ENCODE measurements around the gene FTSJ3. TPM values are rescaled to one million over a fixed set of nuclear protein-coding genes. Genes with fewer than 3 reads are reported as not detected.
A peak's percentile ranks its signal among the peaks of the same experiment; 100 is the strongest.

The FTSJ3 gene
- total RNA-seq, 1 experiment from 2014 or later, result 80.3 TPM

DNA sequence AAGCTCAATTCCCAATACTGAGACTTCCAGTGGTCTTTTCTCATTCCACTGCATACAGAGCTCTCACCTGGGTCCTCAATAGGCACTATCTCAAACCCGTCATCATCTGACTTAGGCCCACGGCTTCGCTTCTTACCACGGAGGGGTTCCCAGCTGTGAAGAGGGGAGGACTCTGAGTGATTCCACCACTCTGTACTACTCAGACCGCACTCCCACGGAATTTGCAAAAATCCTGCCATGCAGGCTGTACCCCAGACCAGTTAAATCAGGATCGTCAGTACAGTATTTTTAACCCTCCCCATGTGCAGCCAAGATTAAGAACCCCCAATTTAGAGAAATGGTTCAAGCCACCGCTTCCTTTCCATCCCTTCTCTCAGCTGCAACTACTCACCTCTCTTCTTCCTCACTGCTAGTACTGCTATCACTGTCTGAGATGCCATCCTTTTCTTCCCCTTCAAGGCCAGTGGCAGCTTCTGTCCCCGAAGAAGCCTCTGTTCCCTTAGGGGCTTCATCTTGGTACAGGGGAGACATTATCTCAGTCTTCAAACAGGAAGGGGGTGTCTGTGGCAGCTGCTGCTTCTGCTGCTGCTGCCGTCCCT is 6.4 kb downstream of the FTSJ3 start:
- TF ChIP-seq, protein P1, sequence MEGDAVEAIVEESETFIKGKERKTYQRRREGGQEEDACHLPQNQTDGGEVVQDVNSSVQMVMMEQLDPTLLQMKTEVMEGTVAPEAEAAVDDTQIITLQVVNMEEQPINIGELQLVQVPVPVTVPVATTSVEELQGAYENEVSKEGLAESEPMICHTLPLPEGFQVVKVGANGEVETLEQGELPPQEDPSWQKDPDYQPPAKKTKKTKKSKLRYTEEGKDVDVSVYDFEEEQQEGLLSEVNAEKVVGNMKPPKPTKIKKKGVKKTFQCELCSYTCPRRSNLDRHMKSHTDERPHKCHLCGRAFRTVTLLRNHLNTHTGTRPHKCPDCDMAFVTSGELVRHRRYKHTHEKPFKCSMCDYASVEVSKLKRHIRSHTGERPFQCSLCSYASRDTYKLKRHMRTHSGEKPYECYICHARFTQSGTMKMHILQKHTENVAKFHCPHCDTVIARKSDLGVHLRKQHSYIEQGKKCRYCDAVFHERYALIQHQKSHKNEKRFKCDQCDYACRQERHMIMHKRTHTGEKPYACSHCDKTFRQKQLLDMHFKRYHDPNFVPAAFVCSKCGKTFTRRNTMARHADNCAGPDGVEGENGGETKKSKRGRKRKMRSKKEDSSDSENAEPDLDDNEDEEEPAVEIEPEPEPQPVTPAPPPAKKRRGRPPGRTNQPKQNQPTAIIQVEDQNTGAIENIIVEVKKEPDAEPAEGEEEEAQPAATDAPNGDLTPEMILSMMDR (conservative IDR thresholded peaks at IDR 0.05), result no peak
- H3K79me1 ChIP-seq (ENCODE audit: insufficient read depth, low read depth, low read length, poor library complexity, severe bottlenecking), result no peaks in the 10 kb centered on the region
- no peak overlapping the region for H2BK120ac ChIP-seq (ENCODE audit: low read depth, low read length, poor library complexity, severe bottlenecking)
- no peak overlapping the region for H3K14ac ChIP-seq (ENCODE audit: insufficient read depth, low read length)
- no peak overlapping the region for H4K5ac ChIP-seq (ENCODE audit: insufficient read length, low read depth, low read length)
- DNase-seq, result no peak
- H3K56ac ChIP-seq (ENCODE audit: insufficient read length, low read depth, low read length), result no peak overlapping the region
- no peaks in the 10 kb centered on the region for H3K4me1 ChIP-seq (ENCODE audit: insufficient read depth, low read length)
- Mint-ChIP-seq H3K27me3 (ENCODE audit: low read depth) (no peaks in the 10 kb centered on the region; the same call in 1 of the 2 replicates), H3K9me3 (no peaks in the 10 kb centered on the region), H3K4me3 (no peak overlapping the region), H3K4me1 (peaks cover 4% of the 10 kb centered on the region in 2 experiments), H3K36me3 (ENCODE audit: insufficient read depth in 1 of 3, low read depth in 3 of 3) (peaks cover 63 to 100% (median 96%) of the 10 kb centered on the region in 3 experiments), H3K27ac (peak overlapping the region in 1 of 3 experiments; percentile 22; a peak in 1 of 7 replicates)
- no peaks in the 10 kb centered on the region for H3K79me2 ChIP-seq (ENCODE audit: insufficient read depth, low read length)
- no CpG with 5 or more reads among the region's 10 CpGs for WGBS (ENCODE audit: extremely low coverage, insufficient read length, low lambda C conversion rate)
- no peaks in the 10 kb centered on the region for H3K27me3 ChIP-seq (ENCODE audit: insufficient read depth, low read length)
- no peak overlapping the region for H4K91ac ChIP-seq (ENCODE audit: insufficient read length, low read depth, low read length)
- H3K27ac ChIP-seq (ENCODE audit: insufficient read length, low read depth, low read length), result no peak overlapping the region
- H3K4ac ChIP-seq (ENCODE audit: low read depth, low read length), result no peak overlapping the region
- H2BK15ac ChIP-seq (ENCODE audit: low read depth, low read length), result no peak overlapping the region
- no peak overlapping the region for H2AK5ac ChIP-seq (ENCODE audit: insufficient read length, low read length)
- no peak overlapping the region for H2BK5ac ChIP-seq (ENCODE audit: insufficient read length, low read length)
- H3K18ac ChIP-seq (ENCODE audit: insufficient read length, low read depth, low read length), result no peak overlapping the region
- H2AFZ ChIP-seq (ENCODE audit: low read length), result no peak overlapping the region
- H3K9me3 ChIP-seq (ENCODE audit: control insufficient read depth, low read depth, low read length), result no peaks in the 10 kb centered on the region
- H3K23me2 ChIP-seq (ENCODE audit: insufficient read length, low read depth, low read length, poor library complexity, severe bottlenecking), result no peaks in the 10 kb centered on the region
- H4K20me1 ChIP-seq (ENCODE audit: control insufficient read depth, insufficient read depth, insufficient read length), result no peaks in the 10 kb centered on the region
- H4K8ac ChIP-seq (replicated peaks; ENCODE audit: insufficient read length, low read depth, low read length), result no peak overlapping the region
- H2BK12ac ChIP-seq (ENCODE audit: insufficient read length, low read depth, low read length), result no peak overlapping the region
- no peak overlapping the region for H3K4me2 ChIP-seq (ENCODE audit: insufficient read depth, insufficient read length, low read length)
- no peak overlapping the region for H3T11ph ChIP-seq (ENCODE audit: low read length)
- H2BK20ac ChIP-seq (ENCODE audit: low read depth, low read length, poor library complexity, severe bottlenecking), result no peak overlapping the region
- no peak overlapping the region for H3K23ac ChIP-seq (ENCODE audit: insufficient read length, low read depth, low read length)
- no peak overlapping the region for H3K9ac ChIP-seq (ENCODE audit: extremely low read depth, insufficient read length, low read length)
